Lung (tissue), 12 donors: ENCODE results near the gene CPPED1. TPM values are rescaled to one million over a fixed set of nuclear protein-coding genes. Genes with fewer than 3 reads are reported as not detected.
"Not testable (repeated sequence)": the region's sequence is repeated elsewhere in the genome, so short reads cannot be mapped to it uniquely, and the experiment has no call there.

Experiments
- ATAC-seq: fragments of 200-7000 bp; cut with Tn5 transposase; one replicate; pipeline ENCODE4 v1.9.1; 2020; ENCODE audit warnings: moderate number of reproducible peaks; ENCODE audit not compliant: insufficient read depth, low FRiP score
- DNase-seq, 3 donors: peaks; one replicate each; pipeline ENCODE4 v3.0.0-alpha.2; 2013 to 2017
- H3K27ac ChIP-seq, 2 donors: one replicate each; pipeline ENCODE4 v1.5.1; 2013; ENCODE audit warnings: mild to moderate bottlenecking in 2 of 2, moderate library complexity in 2 of 2, control low read depth in 1 of 2, inconsistent platforms in 1 of 2, low read depth in 1 of 2, low read length in 1 of 2
- H3K27me3 ChIP-seq, 3 donors: one replicate each; pipeline ENCODE4 v1.5.1; 2013; ENCODE audit warnings: low read length in 2 of 3; ENCODE audit not compliant: control insufficient read depth in 3 of 3, insufficient read depth in 3 of 3
- H3K36me3 ChIP-seq, 4 donors: one replicate each; pipeline ENCODE4 v1.5.1; 2013; ENCODE audit warnings: low read length in 4 of 4, mild to moderate bottlenecking in 1 of 4, moderate library complexity in 1 of 4; ENCODE audit not compliant: control insufficient read depth in 4 of 4, insufficient read depth in 4 of 4
- H3K4me1 ChIP-seq, 5 donors: one replicate each; pipeline ENCODE4 v1.5.1; 2013; ENCODE audit warnings: low read length in 5 of 5, mild to moderate bottlenecking in 2 of 5, moderate library complexity in 1 of 5; ENCODE audit not compliant: control insufficient read depth in 5 of 5, insufficient read depth in 5 of 5
- H3K4me3 ChIP-seq: one replicate; pipeline ENCODE4 v1.5.1; 2013; ENCODE audit warnings: mild to moderate bottlenecking, control low read depth, moderate library complexity
- H3K9ac ChIP-seq, 2 donors: one replicate each; pipeline ENCODE4 v1.5.1; 2013; ENCODE audit warnings: low read length in 2 of 2, control low read depth in 1 of 2; ENCODE audit not compliant: insufficient read depth in 1 of 2
- H3K9me3 ChIP-seq, 4 donors: one replicate each; pipeline ENCODE4 v1.5.1; 2013; ENCODE audit warnings: low read length in 3 of 4, mild to moderate bottlenecking in 1 of 4, moderate library complexity in 1 of 4; ENCODE audit not compliant: control insufficient read depth in 4 of 4, insufficient read depth in 3 of 4
- CTCF ChIP-seq: IDR thresholded peaks from 2 replicates; pipeline ENCODE4 v1.5.1; 2012; ENCODE audit warnings: mild to moderate bottlenecking; ENCODE audit errors: control extremely low read depth, extremely low read depth
- WGBS, 2 donors: extraction: QIAGEN DNeasy Blood & Tissue Kit; methylation state at CpG; one replicate each; pipeline ENCODE4 v1.1.7; 2013; 5-methylcytosine and 5-hydroxymethylcytosine counted together
- polyA plus RNA-seq, 2 donors: library from polyadenylated mRNA; stranded (reverse); fragments of 200-250 nt; gene quantifications; one replicate each; pipeline ENCODE4 v1.2.1, GENCODE V29; 2013
- total RNA-seq, 2 donors: library from RNA; depleted of rRNA in 1 of 2; stranded (reverse); fragments of >200 nt in 1 of 2; gene quantifications; one replicate each; pipeline ENCODE4 v1.2.1, GENCODE V29; 2014 to 2021
- donor health status: control.
- donor health status: control.
- donor health status: Bipolar disorder and iron deficiency.
- donor health status: healthy.
- donor health status: DM: yes; HTN: yes; CAD: no.

The CPPED1 gene
- total and polyA plus RNA-seq, 4 donors = 9.8 to 32.5 (median 14.2) TPM

GRCh38 chr16:12766853-12767252 is 36.8 kb downstream of the CPPED1 start:
- TF ChIP-seq CTCF = no peak
- Histone ChIP-seq H3K4me3 (no peak overlapping the region), H3K9me3 (no peaks in the 10 kb centered on the region), H3K4me1 (peaks cover 0 to 3% (median 0%) of the 10 kb centered on the region in 5 donors), H3K36me3 (no peaks in the 10 kb centered on the region), H3K9ac (no peak overlapping the region), H3K27ac (no peak overlapping the region), H3K27me3 (no peaks in the 10 kb centered on the region)
- ATAC-seq (no peak), DNase-seq (no peak)
- WGBS, 2 donors = 96 to 98% methylated on average over 5 of the region's 5 CpGs

GRCh38 chr16:12766208-12766607 is 37.5 kb downstream of the CPPED1 start:
- H3K4me3 ChIP-seq, H3K9ac ChIP-seq, H3K4me1 ChIP-seq, H3K36me3 ChIP-seq, ATAC-seq, H3K27ac ChIP-seq, H3K9me3 ChIP-seq, H3K27me3 ChIP-seq, DNase-seq: not testable (repeated sequence)
- 68 to 77% methylated on average over 3 of the region's 3 CpGs for WGBS, 2 donors

- no peak overlapping the region for H3K9ac ChIP-seq
- no peak overlapping the region for H3K27ac ChIP-seq
- DNase-seq = peak in 1 of 3 donors; percentile 9
- H3K36me3 ChIP-seq = peaks cover 0 to 3% (median 0%) of the 10 kb centered on the region in 4 donors
- no peak for TF ChIP-seq CTCF
- H3K27me3 ChIP-seq = no peaks in the 10 kb centered on the region
- 85 to 87% methylated on average over 6 of the region's 6 CpGs for WGBS, 2 donors
- no peaks in the 10 kb centered on the region for H3K9me3 ChIP-seq
- H3K4me1 ChIP-seq = peaks cover 0 to under 1% (median 0%) of the 10 kb centered on the region in 5 donors
- ATAC-seq = no peak
- H3K4me3 ChIP-seq = no peak overlapping the region
Measured at GRCh38 chr16:12764813-12765488, 38.7 kb downstream of the CPPED1 start.

GRCh38 chr16:12763517-12763916 is 40.2 kb downstream of the CPPED1 start:
- Histone ChIP-seq H3K36me3 (peaks cover 0 to 3% (median 0%) of the 10 kb centered on the region in 4 donors), H3K4me3 (no peak overlapping the region), H3K9me3 (no peaks in the 10 kb centered on the region), H3K27me3 (no peaks in the 10 kb centered on the region), H3K4me1 (peaks cover 0 to 1% (median 0%) of the 10 kb centered on the region in 5 donors), H3K27ac (no peak overlapping the region), H3K9ac (no peak overlapping the region)
- 83 to 94% methylated on average over 3 of the region's 3 CpGs for WGBS, 2 donors
- no peak for TF ChIP-seq CTCF
- no peak for ATAC-seq
- DNase-seq = no peak
